Measurements from ENCODE around the gene MLF1. TPM values are rescaled to one million over a fixed set of nuclear protein-coding genes. Genes with fewer than 3 reads are reported as not detected.

MLF1 gene
- total and polyA plus RNA-seq, 9 donors: 47.8 to 113 (median 70.5) TPM

GRCh38 chr3:158571969-158572765 is 1.2 kb downstream of the MLF1 start:
- H3K36me3 ChIP-seq (ENCODE audit: control insufficient read depth, insufficient read depth, low read length): no peaks in the 10 kb centered on the region
- WGBS (ENCODE audit: insufficient coverage): 92% methylated on average over 16 of the region's 16 CpGs
- peaks cover 4% of the 10 kb centered on the region for H3K4me1 ChIP-seq (ENCODE audit: control insufficient read depth, insufficient read depth, low read length)
- no peak for DNase-seq
- H3K27me3 ChIP-seq (ENCODE audit: control insufficient read depth, insufficient read depth, low read length): no peaks in the 10 kb centered on the region
- H3K27ac ChIP-seq (ENCODE audit: low read length): no peak overlapping the region
- H3K9me3 ChIP-seq (replicated peaks; ENCODE audit: control insufficient read depth, low read depth, low read length): no peaks in the 10 kb centered on the region
- H3K4me3 ChIP-seq (ENCODE audit: low read length): no peak overlapping the region

DNA sequence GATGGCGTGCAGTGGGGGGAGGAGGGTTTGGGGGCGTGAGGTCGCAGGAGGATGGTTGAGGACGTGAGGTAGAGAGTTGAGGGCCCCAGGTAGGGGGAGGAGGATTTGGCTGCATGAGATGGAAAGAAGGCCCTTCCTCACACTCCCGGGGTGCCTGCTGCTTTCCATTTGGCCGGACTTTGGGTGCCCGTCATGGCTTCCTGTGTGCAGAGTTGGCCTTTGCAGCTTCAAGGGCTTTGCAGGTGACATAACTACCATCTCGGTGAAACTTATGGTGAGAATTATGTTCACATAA is 1.7 kb downstream of the MLF1 start:
- H3K27me3 ChIP-seq (ENCODE audit: control insufficient read depth, insufficient read depth, low read length): no peaks in the 10 kb centered on the region
- H3K27ac ChIP-seq (ENCODE audit: low read length): no peak overlapping the region
- peaks cover 4% of the 10 kb centered on the region for H3K4me1 ChIP-seq (ENCODE audit: control insufficient read depth, insufficient read depth, low read length)
- WGBS (ENCODE audit: insufficient coverage): 95% methylated on average over 4 of the region's 8 CpGs
- DNase-seq: no peak
- H3K4me3 ChIP-seq (ENCODE audit: low read length): no peak overlapping the region
- H3K9me3 ChIP-seq (replicated peaks; ENCODE audit: control insufficient read depth, low read depth, low read length): no peaks in the 10 kb centered on the region
- no peaks in the 10 kb centered on the region for H3K36me3 ChIP-seq (ENCODE audit: control insufficient read depth, insufficient read depth, low read length)

- peaks cover 4% of the 10 kb centered on the region for H3K4me1 ChIP-seq (ENCODE audit: control insufficient read depth, insufficient read depth, low read length)
- H3K4me3 ChIP-seq (ENCODE audit: low read length): no peak overlapping the region
- no peak for DNase-seq
- no peak overlapping the region for H3K27ac ChIP-seq (ENCODE audit: low read length)
- H3K27me3 ChIP-seq (ENCODE audit: control insufficient read depth, insufficient read depth, low read length): no peaks in the 10 kb centered on the region
- no peaks in the 10 kb centered on the region for H3K36me3 ChIP-seq (ENCODE audit: control insufficient read depth, insufficient read depth, low read length)
- no peaks in the 10 kb centered on the region for H3K9me3 ChIP-seq (replicated peaks; ENCODE audit: control insufficient read depth, low read depth, low read length)
- WGBS (ENCODE audit: insufficient coverage): 81% methylated on average over 3 of the region's 7 CpGs
Measured at GRCh38 chr3:158573714-158574113, 2.7 kb downstream of the MLF1 start.

DNA sequence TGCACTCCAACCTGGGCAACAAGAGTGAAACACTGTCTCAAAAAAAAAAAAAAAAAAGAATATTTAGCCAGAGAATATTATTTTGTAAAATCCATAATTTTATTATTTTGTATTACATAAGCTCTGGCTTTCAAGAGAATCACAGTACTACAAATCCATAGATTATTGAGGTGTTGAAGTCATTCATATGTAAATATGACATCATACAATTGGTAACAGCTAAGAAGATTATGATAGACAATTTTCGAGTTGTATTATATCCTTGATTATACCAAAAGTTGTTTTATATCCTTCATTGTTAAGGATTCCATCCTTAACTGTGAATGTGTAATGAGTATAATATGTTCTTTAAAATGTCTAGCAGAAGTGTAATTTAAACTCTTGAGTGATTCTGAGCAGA is 3.7 kb downstream of the MLF1 start:
- Histone ChIP-seq H3K9me3 (replicated peaks; ENCODE audit: control insufficient read depth, low read depth, low read length) (no peaks in the 10 kb centered on the region), H3K27ac (ENCODE audit: low read length) (no peak overlapping the region), H3K27me3 (ENCODE audit: control insufficient read depth, insufficient read depth, low read length) (no peaks in the 10 kb centered on the region), H3K36me3 (ENCODE audit: control insufficient read depth, insufficient read depth, low read length) (no peaks in the 10 kb centered on the region), H3K4me3 (ENCODE audit: low read length) (no peak overlapping the region), H3K4me1 (ENCODE audit: control insufficient read depth, insufficient read depth, low read length) (peaks cover 4% of the 10 kb centered on the region)
- WGBS (ENCODE audit: insufficient coverage): no CpG with 5 or more reads among the region's 1 CpG
- DNase-seq: no peak

GRCh38 chr3:158590223-158590622 is 19.2 kb downstream of the MLF1 start:
- Histone ChIP-seq H3K36me3 (ENCODE audit: control insufficient read depth, insufficient read depth, low read length) (no peaks in the 10 kb centered on the region), H3K27ac (ENCODE audit: low read length) (no peak overlapping the region), H3K27me3 (ENCODE audit: control insufficient read depth, insufficient read depth, low read length) (no peaks in the 10 kb centered on the region), H3K4me3 (ENCODE audit: low read length) (no peak overlapping the region), H3K9me3 (replicated peaks; ENCODE audit: control insufficient read depth, low read depth, low read length) (no peaks in the 10 kb centered on the region), H3K4me1 (ENCODE audit: control insufficient read depth, insufficient read depth, low read length) (no peaks in the 10 kb centered on the region)
- no peak for DNase-seq

DNA sequence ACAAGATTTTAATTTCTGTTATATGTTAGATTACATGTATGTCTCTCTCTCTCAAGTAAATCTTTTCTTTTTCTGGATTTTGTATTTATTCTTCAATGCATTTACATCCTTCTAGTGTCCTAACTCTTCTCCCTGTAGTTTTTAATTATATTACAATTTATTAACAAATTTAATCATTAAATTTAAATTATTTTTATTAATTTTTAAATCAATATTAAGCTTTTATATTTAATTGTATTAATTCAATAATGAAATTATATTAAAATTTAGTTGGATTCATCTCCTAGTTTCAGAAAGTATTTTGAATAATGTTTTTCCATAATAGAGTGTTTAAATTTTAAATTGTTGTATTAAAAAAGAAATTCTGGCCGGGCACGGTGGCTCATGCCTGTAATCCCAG is 29.8 kb downstream of the MLF1 start:
- H3K27ac ChIP-seq (ENCODE audit: low read length): no peak overlapping the region
- H3K4me3 ChIP-seq (ENCODE audit: low read length): no peak overlapping the region
- H3K36me3 ChIP-seq (ENCODE audit: control insufficient read depth, insufficient read depth, low read length): peaks cover 2% of the 10 kb centered on the region
- no peaks in the 10 kb centered on the region for H3K9me3 ChIP-seq (replicated peaks; ENCODE audit: control insufficient read depth, low read depth, low read length)
- no peaks in the 10 kb centered on the region for H3K27me3 ChIP-seq (ENCODE audit: control insufficient read depth, insufficient read depth, low read length)
- no CpG with 5 or more reads among the region's 2 CpGs for WGBS (ENCODE audit: insufficient coverage)
- DNase-seq: no peak
- no peaks in the 10 kb centered on the region for H3K4me1 ChIP-seq (ENCODE audit: control insufficient read depth, insufficient read depth, low read length)

- H3K27ac ChIP-seq (ENCODE audit: low read length): no peak overlapping the region
- no peak for DNase-seq
- no peaks in the 10 kb centered on the region for H3K27me3 ChIP-seq (ENCODE audit: control insufficient read depth, insufficient read depth, low read length)
- H3K9me3 ChIP-seq (replicated peaks; ENCODE audit: control insufficient read depth, low read depth, low read length): no peaks in the 10 kb centered on the region
- no peak overlapping the region for H3K4me3 ChIP-seq (ENCODE audit: low read length)
- H3K4me1 ChIP-seq (ENCODE audit: control insufficient read depth, insufficient read depth, low read length): no peaks in the 10 kb centered on the region
- peaks cover 2% of the 10 kb centered on the region for H3K36me3 ChIP-seq (ENCODE audit: control insufficient read depth, insufficient read depth, low read length)
Measured at GRCh38 chr3:158602227-158602626, 31.2 kb downstream of the MLF1 start.

GRCh38 chr3:158617982-158618875 is 47.2 kb downstream of the MLF1 start:
- no peaks in the 10 kb centered on the region for H3K4me1 ChIP-seq (ENCODE audit: control insufficient read depth, insufficient read depth, low read length)
- DNase-seq: no peak
- no CpG with 5 or more reads among the region's 1 CpG for WGBS (ENCODE audit: insufficient coverage)
- no peaks in the 10 kb centered on the region for H3K36me3 ChIP-seq (ENCODE audit: control insufficient read depth, insufficient read depth, low read length)
- no peaks in the 10 kb centered on the region for H3K27me3 ChIP-seq (ENCODE audit: control insufficient read depth, insufficient read depth, low read length)
- no peak overlapping the region for H3K4me3 ChIP-seq (ENCODE audit: low read length)
- no peak overlapping the region for H3K27ac ChIP-seq (ENCODE audit: low read length)
- H3K9me3 ChIP-seq (replicated peaks; ENCODE audit: control insufficient read depth, low read depth, low read length): peaks cover 15% of the 10 kb centered on the region

DNA sequence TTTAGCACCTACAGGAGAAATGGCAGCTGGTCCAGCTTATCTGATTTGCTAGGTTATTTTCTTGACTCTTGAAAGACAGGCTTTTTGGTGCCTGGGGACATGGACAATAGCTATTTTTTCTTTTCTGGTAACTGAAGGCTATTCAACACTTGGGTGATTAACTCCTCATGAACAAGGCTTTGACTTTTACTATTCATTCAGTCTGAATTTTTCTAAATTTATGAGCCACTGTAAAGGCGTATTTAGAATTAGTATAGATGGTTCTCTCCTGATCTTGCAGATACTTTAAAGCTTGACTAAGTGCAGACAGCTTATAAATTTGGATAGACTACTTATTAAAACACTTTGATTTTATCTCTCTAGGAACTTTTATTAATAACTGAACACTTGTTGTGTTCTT is 54.9 kb downstream of the MLF1 start:
- Histone ChIP-seq H3K9me3 (replicated peaks; ENCODE audit: control insufficient read depth, low read depth, low read length) (peaks cover 7% of the 10 kb centered on the region), H3K4me3 (ENCODE audit: low read length) (no peak overlapping the region), H3K4me1 (ENCODE audit: control insufficient read depth, insufficient read depth, low read length) (no peaks in the 10 kb centered on the region), H3K36me3 (ENCODE audit: control insufficient read depth, insufficient read depth, low read length) (no peaks in the 10 kb centered on the region), H3K27ac (ENCODE audit: low read length) (no peak overlapping the region), H3K27me3 (ENCODE audit: control insufficient read depth, insufficient read depth, low read length) (no peaks in the 10 kb centered on the region)
- WGBS (ENCODE audit: insufficient coverage): no CpG with 5 or more reads among the region's 1 CpG
- DNase-seq: no peak

DNA sequence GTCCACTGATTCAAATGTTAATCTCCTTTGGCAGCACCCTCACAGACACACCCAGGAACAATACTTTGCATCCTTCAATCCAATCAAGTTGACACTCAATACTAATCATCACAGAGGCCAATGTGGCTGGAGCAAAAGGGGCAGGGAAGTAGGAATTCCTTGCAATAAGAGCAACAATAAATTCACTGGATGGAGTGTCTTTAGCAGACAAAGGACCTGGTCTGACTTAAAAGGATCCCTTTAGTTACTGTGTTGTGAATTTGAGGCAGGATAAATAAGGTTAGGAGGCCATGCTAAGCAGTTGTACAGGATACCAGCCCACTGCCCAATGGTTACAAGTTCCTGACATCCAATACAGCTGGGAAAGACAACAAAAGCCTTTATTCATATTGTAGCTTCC is 61.0 kb downstream of the MLF1 start:
- no peak for DNase-seq
- Histone ChIP-seq H3K27me3 (ENCODE audit: control insufficient read depth, insufficient read depth, low read length) (no peaks in the 10 kb centered on the region), H3K9me3 (replicated peaks; ENCODE audit: control insufficient read depth, low read depth, low read length) (no peaks in the 10 kb centered on the region), H3K27ac (ENCODE audit: low read length) (no peak overlapping the region), H3K36me3 (ENCODE audit: control insufficient read depth, insufficient read depth, low read length) (no peaks in the 10 kb centered on the region), H3K4me3 (ENCODE audit: low read length) (no peak overlapping the region), H3K4me1 (ENCODE audit: control insufficient read depth, insufficient read depth, low read length) (no peaks in the 10 kb centered on the region)
